Measurements from ENCODE around the gene PRELID3B. TPM values are rescaled to one million over a fixed set of nuclear protein-coding genes. Genes with fewer than 3 reads are reported as not detected.

PRELID3B gene
- total RNA-seq, 1 donor from 2014 or later: 38.6 TPM

DNA sequence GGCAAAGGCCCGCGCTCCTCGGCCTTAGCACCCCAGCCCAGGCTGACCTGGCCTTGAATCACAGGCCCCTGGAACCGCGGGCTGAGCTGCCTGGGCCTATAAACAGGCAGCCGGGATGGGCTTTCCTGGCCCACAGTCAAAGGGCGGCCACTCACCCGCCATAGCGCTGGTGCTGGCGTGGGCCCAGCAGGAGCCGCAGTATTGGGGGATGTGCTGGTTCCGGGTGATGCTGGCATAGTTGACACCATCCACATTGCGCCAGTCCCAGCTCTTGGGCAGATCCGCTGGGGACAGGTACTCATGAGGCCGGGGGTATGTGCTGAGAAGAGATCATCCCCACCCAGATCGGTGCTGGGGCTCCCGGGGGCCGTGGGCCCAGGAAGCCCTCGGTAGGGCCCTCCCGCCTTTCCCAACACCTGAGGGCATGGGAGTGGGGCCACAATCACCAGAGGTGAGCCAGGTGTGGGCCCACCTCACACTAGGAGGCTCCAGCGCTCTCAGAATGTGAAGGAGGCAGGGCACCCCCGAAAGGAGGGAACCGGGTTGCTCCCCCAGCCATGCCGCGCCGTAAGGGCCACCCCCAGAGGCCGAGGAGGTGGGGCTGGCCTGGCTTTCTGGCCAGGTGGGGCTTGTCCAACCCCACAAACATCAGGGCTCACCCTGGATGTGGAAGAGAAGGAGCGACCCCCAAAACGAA is 36.3 kb downstream of the PRELID3B start:
- Histone ChIP-seq H3K4me3 (ENCODE audit: low read length in 3 of 3) (peak overlapping the region; percentile 80 to 90 (median 85)), H3K27me3 (ENCODE audit: control insufficient read depth in 3 of 3, insufficient read depth in 3 of 3, low read length in 3 of 3) (no peaks in the 10 kb centered on the region), H3K36me3 (ENCODE audit: control insufficient read depth in 3 of 3, insufficient read depth in 3 of 3, low read length in 3 of 3) (peaks cover 11 to 16% (median 15%) of the 10 kb centered on the region in 3 donors), H3K9ac (ENCODE audit: low read depth in 1 of 3, low read length in 3 of 3) (peak overlapping the region; percentile 91 to 95 (median 91)), H3K9me3 (ENCODE audit: control insufficient read depth in 3 of 3, low read length in 3 of 3) (no peaks in the 10 kb centered on the region), H3K27ac (ENCODE audit: low read depth, low read length) (peak overlapping the region; percentile 87), H3K4me1 (ENCODE audit: control insufficient read depth in 3 of 3, insufficient read depth in 3 of 3, low read length in 3 of 3) (peaks cover 35 to 47% (median 43%) of the 10 kb centered on the region in 3 donors)

DNA sequence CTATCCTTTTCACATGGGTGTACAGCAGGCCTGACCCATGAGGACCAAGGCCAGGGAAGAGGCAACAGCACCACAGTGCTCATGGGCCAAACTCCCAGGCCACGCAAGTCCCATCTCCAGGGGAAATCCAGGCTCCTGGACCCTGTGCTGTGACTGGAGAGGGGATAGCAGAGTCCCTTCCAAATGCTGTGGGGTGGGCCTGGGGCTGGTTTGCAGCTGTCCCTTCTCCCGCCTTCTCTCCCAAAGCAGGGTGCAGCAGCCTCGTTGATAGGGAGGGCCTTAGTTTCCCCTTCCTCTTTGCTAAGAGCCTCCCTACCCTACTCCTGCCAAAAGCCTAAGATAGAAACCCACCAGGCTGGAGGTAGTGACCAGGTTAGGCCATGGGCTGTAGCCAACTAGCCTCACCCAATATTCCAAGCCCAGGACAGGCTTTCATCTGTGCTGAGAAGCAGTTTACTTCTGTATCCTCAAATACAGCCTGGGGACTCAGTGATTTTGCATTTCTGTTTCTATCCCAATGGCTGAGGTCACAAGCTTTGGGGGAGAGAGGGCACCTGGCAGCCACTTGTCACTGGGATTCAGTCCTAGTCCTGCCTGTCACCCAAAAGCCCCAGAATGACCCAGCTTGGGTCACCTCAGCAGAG is 36.9 kb downstream of the PRELID3B start:
- no peaks in the 10 kb centered on the region for H3K9me3 ChIP-seq (ENCODE audit: control insufficient read depth in 3 of 3, low read length in 3 of 3)
- H3K9ac ChIP-seq (ENCODE audit: low read depth in 1 of 3, low read length in 3 of 3): peak overlapping the region; percentile 91 to 95 (median 91)
- peaks cover 29 to 41% (median 38%) of the 10 kb centered on the region in 3 donors for H3K4me1 ChIP-seq (ENCODE audit: control insufficient read depth in 3 of 3, insufficient read depth in 3 of 3, low read length in 3 of 3)
- H3K27me3 ChIP-seq (ENCODE audit: control insufficient read depth in 3 of 3, insufficient read depth in 3 of 3, low read length in 3 of 3): no peaks in the 10 kb centered on the region
- H3K36me3 ChIP-seq (ENCODE audit: control insufficient read depth in 3 of 3, insufficient read depth in 3 of 3, low read length in 3 of 3): peaks cover 17 to 21% (median 18%) of the 10 kb centered on the region in 3 donors
- H3K27ac ChIP-seq (ENCODE audit: low read depth, low read length): peak overlapping the region; percentile 87
- H3K4me3 ChIP-seq (ENCODE audit: low read length in 3 of 3): peak overlapping the region; percentile 80 to 90 (median 85)

DNA sequence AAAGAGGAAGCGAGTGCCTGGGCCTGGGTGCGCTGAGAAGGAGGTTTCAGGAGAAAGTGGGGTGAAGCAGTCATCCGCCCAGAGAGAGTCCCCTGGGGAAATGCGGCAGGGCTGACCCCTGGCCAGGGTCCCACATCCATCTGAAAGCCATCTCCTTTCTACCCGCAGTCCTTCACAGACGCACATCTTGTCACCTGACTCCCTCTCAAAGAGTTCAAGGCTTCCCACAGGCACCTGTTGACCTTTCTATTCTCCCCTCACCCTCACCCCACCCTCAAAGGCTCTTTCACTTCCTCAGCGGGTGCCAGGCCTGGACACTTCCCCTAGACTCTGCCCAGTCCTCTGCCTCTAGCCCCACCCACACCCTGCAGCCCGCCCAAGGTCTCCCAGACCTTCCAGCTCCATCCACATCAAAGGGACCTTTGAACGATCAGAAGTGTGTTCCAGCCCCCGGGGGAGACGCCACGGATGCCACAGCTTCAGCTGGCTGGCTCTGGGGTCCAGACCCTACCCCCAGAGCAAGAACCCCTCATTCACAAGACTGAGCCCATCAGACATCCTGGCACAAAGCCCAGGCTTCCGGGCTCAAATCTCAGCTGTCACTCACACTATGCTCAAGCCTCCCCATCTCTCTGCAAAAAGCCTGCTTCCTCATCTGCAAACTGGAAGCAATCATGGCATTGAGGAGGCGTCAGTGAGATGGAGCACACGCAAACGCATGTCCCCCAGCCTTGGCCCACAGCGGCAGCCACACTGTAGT is 37.6 kb downstream of the PRELID3B start:
- Histone ChIP-seq H3K4me1 (ENCODE audit: control insufficient read depth in 3 of 3, insufficient read depth in 3 of 3, low read length in 3 of 3) (peaks cover 27 to 38% (median 36%) of the 10 kb centered on the region in 3 donors), H3K4me3 (ENCODE audit: low read length in 3 of 3) (peak overlapping the region; percentile 80 to 90 (median 85)), H3K27me3 (ENCODE audit: control insufficient read depth in 3 of 3, insufficient read depth in 3 of 3, low read length in 3 of 3) (no peaks in the 10 kb centered on the region), H3K9me3 (ENCODE audit: control insufficient read depth in 3 of 3, low read length in 3 of 3) (no peaks in the 10 kb centered on the region), H3K9ac (ENCODE audit: low read depth in 1 of 3, low read length in 3 of 3) (peak overlapping the region; percentile 91 to 95 (median 91)), H3K36me3 (ENCODE audit: control insufficient read depth in 3 of 3, insufficient read depth in 3 of 3, low read length in 3 of 3) (peaks cover 18 to 26% (median 21%) of the 10 kb centered on the region in 3 donors), H3K27ac (ENCODE audit: low read depth, low read length) (peak overlapping the region; percentile 87)

DNA sequence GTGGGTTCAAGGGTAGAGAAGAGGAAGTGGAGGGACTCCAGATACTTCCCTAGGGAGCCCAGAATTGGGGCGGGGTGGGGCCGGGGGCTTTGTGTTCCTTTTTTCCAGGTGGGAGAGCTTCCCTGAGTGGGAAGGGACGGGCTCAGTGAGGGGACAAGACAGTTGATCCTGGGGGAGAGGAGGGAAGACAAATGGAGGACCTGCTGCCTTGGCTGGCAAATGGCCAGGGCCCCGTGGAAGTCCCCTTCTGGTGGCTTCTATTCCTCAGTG is 38.2 kb downstream of the PRELID3B start:
- Histone ChIP-seq H3K27me3 (ENCODE audit: control insufficient read depth in 3 of 3, insufficient read depth in 3 of 3, low read length in 3 of 3) (no peaks in the 10 kb centered on the region), H3K27ac (ENCODE audit: low read depth, low read length) (peak overlapping the region; percentile 87), H3K4me1 (ENCODE audit: control insufficient read depth in 3 of 3, insufficient read depth in 3 of 3, low read length in 3 of 3) (peaks cover 27 to 38% (median 36%) of the 10 kb centered on the region in 3 donors), H3K9me3 (ENCODE audit: control insufficient read depth in 3 of 3, low read length in 3 of 3) (no peaks in the 10 kb centered on the region), H3K9ac (ENCODE audit: low read depth in 1 of 3, low read length in 3 of 3) (peak overlapping the region in 1 of 3 donors; percentile 33), H3K36me3 (ENCODE audit: control insufficient read depth in 3 of 3, insufficient read depth in 3 of 3, low read length in 3 of 3) (peaks cover 18 to 26% (median 23%) of the 10 kb centered on the region in 3 donors), H3K4me3 (ENCODE audit: low read length in 3 of 3) (no peak overlapping the region)

DNA sequence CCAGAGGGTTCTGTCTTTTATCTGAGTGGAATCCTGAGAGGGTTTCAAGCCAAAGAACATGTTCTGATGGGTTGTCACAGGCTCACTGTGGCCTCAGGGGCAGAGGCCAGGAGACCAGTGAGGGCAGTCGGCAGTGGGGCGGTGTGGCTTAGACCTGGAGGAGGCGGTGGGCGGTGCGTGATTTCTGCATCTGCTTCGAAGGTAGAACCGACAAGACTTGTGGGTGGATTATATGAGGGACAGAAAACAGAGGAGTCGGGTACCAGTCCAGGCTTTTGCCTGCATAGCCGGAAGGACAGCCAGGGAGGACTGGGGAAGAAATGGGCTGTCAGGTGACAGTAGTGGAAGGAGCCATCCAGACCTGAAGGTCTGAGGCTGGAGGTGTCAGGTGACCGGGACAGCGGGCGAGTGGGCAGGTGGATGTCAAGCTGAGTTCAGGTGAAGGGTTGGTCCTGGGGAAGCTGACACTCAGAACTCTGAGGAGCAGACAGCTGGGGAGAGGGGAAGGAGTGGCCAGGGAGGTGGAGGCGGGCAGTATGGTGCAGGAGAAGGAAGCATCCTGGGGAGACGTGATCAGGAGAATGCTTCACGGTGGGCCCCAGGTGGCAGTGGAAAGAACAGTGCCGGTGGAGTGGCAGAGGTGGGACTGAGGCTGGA is 38.6 kb downstream of the PRELID3B start:
- no peak overlapping the region for H3K27ac ChIP-seq (ENCODE audit: low read depth, low read length)
- H3K9me3 ChIP-seq (ENCODE audit: control insufficient read depth in 3 of 3, low read length in 3 of 3): no peaks in the 10 kb centered on the region
- peak overlapping the region in 1 of 3 donors; percentile 8 for H3K9ac ChIP-seq (ENCODE audit: low read depth in 1 of 3, low read length in 3 of 3)
- H3K36me3 ChIP-seq (ENCODE audit: control insufficient read depth in 3 of 3, insufficient read depth in 3 of 3, low read length in 3 of 3): peaks cover 20 to 29% (median 26%) of the 10 kb centered on the region in 3 donors
- H3K4me3 ChIP-seq (ENCODE audit: low read length in 3 of 3): no peak overlapping the region
- H3K27me3 ChIP-seq (ENCODE audit: control insufficient read depth in 3 of 3, insufficient read depth in 3 of 3, low read length in 3 of 3): no peaks in the 10 kb centered on the region
- peaks cover 27 to 38% (median 36%) of the 10 kb centered on the region in 3 donors for H3K4me1 ChIP-seq (ENCODE audit: control insufficient read depth in 3 of 3, insufficient read depth in 3 of 3, low read length in 3 of 3)

DNA sequence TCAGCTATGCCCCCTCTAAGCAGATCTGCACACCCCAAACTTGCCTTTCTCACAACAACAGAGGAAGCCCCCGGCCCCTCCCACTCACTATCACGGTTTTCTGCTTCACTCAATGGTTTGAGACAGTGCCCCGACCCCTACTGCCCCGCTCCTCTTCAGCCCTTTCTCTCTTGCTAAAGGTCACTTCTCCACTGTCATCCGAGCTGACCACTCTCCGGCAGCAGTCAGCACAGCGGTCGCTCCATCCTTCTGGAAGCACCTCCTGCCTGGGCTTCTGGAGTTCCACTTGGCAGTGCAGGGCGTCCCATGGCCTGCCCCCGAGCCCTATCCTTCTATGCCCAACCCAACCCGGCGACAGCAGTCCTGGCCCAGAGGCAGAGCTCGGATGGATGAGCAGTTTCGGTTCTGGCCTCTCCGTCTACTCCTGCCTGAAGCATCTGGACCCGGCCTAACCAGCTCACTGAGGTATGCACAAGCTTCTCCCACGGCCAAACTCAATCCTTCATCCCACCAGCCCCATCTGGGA is 39.6 kb downstream of the PRELID3B start:
- Histone ChIP-seq H3K9ac (ENCODE audit: low read depth in 1 of 3, low read length in 3 of 3) (peak overlapping the region in 1 of 3 donors; percentile 8), H3K9me3 (ENCODE audit: control insufficient read depth in 3 of 3, low read length in 3 of 3) (no peaks in the 10 kb centered on the region), H3K36me3 (ENCODE audit: control insufficient read depth in 3 of 3, insufficient read depth in 3 of 3, low read length in 3 of 3) (peaks cover 22 to 35% (median 26%) of the 10 kb centered on the region in 3 donors), H3K4me1 (ENCODE audit: control insufficient read depth in 3 of 3, insufficient read depth in 3 of 3, low read length in 3 of 3) (peaks cover 27 to 38% (median 36%) of the 10 kb centered on the region in 3 donors), H3K4me3 (ENCODE audit: low read length in 3 of 3) (peak overlapping the region in 1 of 3 donors; percentile 38), H3K27ac (ENCODE audit: low read depth, low read length) (no peak overlapping the region), H3K27me3 (ENCODE audit: control insufficient read depth in 3 of 3, insufficient read depth in 3 of 3, low read length in 3 of 3) (no peaks in the 10 kb centered on the region)

DNA sequence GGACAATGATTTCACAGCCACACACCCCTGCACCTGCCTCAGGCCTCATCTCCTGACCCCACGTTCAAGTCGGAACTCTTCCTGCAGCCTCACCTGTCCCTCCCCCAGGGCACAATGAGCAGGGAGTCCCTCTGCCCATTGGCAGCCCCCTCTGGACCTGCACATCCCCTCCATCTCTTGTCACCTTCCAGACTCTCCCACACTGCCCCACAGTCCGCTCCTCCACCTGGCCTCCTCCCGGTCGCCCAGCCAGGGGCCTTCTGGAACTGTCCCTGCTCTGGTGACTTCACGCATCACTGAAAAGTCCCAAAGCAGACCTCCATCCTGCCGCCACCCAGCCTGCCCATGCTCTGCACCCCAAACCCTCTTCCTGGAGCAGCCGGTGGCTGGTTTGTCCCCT is 40.2 kb downstream of the PRELID3B start:
- no peak overlapping the region for H3K27ac ChIP-seq (ENCODE audit: low read depth, low read length)
- H3K36me3 ChIP-seq (ENCODE audit: control insufficient read depth in 3 of 3, insufficient read depth in 3 of 3, low read length in 3 of 3): peaks cover 27 to 40% (median 30%) of the 10 kb centered on the region in 3 donors
- H3K9ac ChIP-seq (ENCODE audit: low read depth in 1 of 3, low read length in 3 of 3): no peak overlapping the region

DNA sequence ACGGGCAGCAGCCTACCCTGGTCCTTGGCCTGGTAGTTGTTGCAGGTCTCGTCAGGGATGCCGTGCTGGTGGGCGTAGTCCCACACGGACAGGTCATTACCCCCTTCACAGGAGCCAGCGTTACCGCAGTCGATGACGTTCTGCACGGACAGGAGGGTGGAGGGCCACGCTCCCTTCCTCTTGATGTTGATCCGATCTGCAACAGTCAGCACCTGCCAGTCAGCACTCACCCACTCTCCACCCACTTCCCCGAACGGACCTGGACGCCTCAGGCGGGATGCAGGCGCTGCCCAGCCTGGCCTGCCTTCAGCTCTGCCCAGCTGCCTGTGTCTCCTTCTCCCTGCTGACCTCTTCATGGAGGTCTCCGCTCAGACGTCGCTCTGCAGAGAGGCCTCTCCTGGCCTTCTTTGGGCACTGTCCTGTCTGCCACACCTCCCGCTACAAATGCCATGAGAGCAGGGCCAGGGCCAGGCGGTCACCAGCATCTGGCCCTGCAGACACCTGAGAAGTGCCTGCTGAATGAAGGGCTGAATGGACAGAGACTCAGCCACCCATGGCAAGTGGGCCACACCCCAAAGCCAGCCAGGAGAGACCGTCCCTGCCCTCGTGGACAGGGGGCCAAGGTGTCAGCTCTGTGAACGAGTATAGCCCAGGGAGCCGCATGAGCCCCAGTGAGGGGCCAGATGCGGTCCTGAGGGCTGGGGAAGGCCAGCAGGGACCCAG is 41.0 kb downstream of the PRELID3B start:
- Histone ChIP-seq H3K9ac (ENCODE audit: low read depth in 1 of 3, low read length in 3 of 3) (no peak overlapping the region), H3K27ac (ENCODE audit: low read depth, low read length) (no peak overlapping the region), H3K27me3 (ENCODE audit: control insufficient read depth in 3 of 3, insufficient read depth in 3 of 3, low read length in 3 of 3) (no peaks in the 10 kb centered on the region), H3K9me3 (ENCODE audit: control insufficient read depth in 3 of 3, low read length in 3 of 3) (no peaks in the 10 kb centered on the region), H3K4me1 (ENCODE audit: control insufficient read depth in 3 of 3, insufficient read depth in 3 of 3, low read length in 3 of 3) (peaks cover 27 to 37% (median 34%) of the 10 kb centered on the region in 3 donors), H3K4me3 (ENCODE audit: low read length in 3 of 3) (no peak overlapping the region), H3K36me3 (ENCODE audit: control insufficient read depth in 3 of 3, insufficient read depth in 3 of 3, low read length in 3 of 3) (peaks cover 33 to 47% (median 35%) of the 10 kb centered on the region in 3 donors)

More for the DNA sequence above, 40.2 kb downstream of the PRELID3B start:
- H3K4me3 ChIP-seq (ENCODE audit: low read length in 3 of 3): no peak overlapping the region
- no peaks in the 10 kb centered on the region for H3K27me3 ChIP-seq (ENCODE audit: control insufficient read depth in 3 of 3, insufficient read depth in 3 of 3, low read length in 3 of 3)
- peaks cover 27 to 38% (median 34%) of the 10 kb centered on the region in 3 donors for H3K4me1 ChIP-seq (ENCODE audit: control insufficient read depth in 3 of 3, insufficient read depth in 3 of 3, low read length in 3 of 3)
- no peaks in the 10 kb centered on the region for H3K9me3 ChIP-seq (ENCODE audit: control insufficient read depth in 3 of 3, low read length in 3 of 3)

DNA sequence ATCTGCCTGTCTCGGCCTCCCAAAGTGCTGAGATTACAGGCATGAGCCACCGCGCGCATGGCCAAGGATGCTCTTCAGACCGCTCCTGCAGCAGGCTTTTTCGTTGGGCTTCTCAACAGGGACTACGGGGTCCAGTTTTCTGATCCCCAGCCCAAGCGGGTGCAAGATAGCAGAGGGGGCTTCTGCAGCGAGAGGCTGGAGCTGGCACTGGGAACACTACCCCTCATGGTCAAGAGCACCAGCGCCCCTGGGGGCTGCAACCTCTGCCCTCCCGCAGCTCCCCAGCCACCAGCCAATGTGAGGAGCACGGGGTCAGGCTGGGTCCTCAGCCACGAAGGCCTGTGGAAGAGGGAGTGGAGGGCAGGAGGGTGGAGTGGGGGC is 41.5 kb downstream of the PRELID3B start:
- Histone ChIP-seq H3K4me1 (ENCODE audit: control insufficient read depth in 3 of 3, insufficient read depth in 3 of 3, low read length in 3 of 3) (peaks cover 23 to 32% (median 29%) of the 10 kb centered on the region in 3 donors), H3K27ac (ENCODE audit: low read depth, low read length) (no peak overlapping the region), H3K4me3 (ENCODE audit: low read length in 3 of 3) (no peak overlapping the region), H3K36me3 (ENCODE audit: control insufficient read depth in 3 of 3, insufficient read depth in 3 of 3, low read length in 3 of 3) (peaks cover 38 to 52% (median 40%) of the 10 kb centered on the region in 3 donors), H3K27me3 (ENCODE audit: control insufficient read depth in 3 of 3, insufficient read depth in 3 of 3, low read length in 3 of 3) (no peaks in the 10 kb centered on the region), H3K9me3 (ENCODE audit: control insufficient read depth in 3 of 3, low read length in 3 of 3) (no peaks in the 10 kb centered on the region), H3K9ac (ENCODE audit: low read depth in 1 of 3, low read length in 3 of 3) (no peak overlapping the region)

Measured in skeletal muscle tissue (tissue), 4 donors.